Measurements from ENCODE around the gene FAM13C.

The FAM13C gene

GRCh38 chr10:59360605-59361405, 1.5 kb downstream of the FAM13C start:
- DNase-seq, result no peak

GRCh38 chr10:59358576-59358975, 3.8 kb downstream of the FAM13C start:
- DNase-seq, result no peak

- no peak for DNase-seq
Observed at GRCh38 chr10:59354434-59354833, 7.9 kb downstream of the FAM13C start.

- no peak for DNase-seq
Observed at GRCh38 chr10:59350558-59350957, 11.8 kb downstream of the FAM13C start.

GRCh38 chr10:59346321-59346720, 16.0 kb downstream of the FAM13C start:
- no peak for DNase-seq

- no peak for DNase-seq
Observed at GRCh38 chr10:59342723-59343122, 19.6 kb downstream of the FAM13C start.

- no peak for DNase-seq
Observed at GRCh38 chr10:59342000-59342399, 20.3 kb downstream of the FAM13C start.

GRCh38 chr10:59340285-59340684, 22.1 kb downstream of the FAM13C start:
- no peak for DNase-seq

GRCh38 chr10:59339351-59339750, 23.0 kb downstream of the FAM13C start:
- no peak for DNase-seq

- no peak for DNase-seq
Observed at GRCh38 chr10:59337201-59337652, 25.1 kb downstream of the FAM13C start.

- no peak for DNase-seq
Observed at GRCh38 chr10:59336632-59337031, 25.7 kb downstream of the FAM13C start.

GRCh38 chr10:59335497-59335896, 26.9 kb downstream of the FAM13C start:
- DNase-seq, result no peak

GRCh38 chr10:59333701-59334100, 28.6 kb downstream of the FAM13C start:
- DNase-seq, result no peak

GRCh38 chr10:59332581-59332980, 29.8 kb downstream of the FAM13C start:
- no peak for DNase-seq

GRCh38 chr10:59331661-59332060, 30.7 kb downstream of the FAM13C start:
- DNase-seq, result no peak

GRCh38 chr10:59325116-59325515, 37.2 kb downstream of the FAM13C start:
- DNase-seq, result no peak

GRCh38 chr10:59324597-59324996, 37.8 kb downstream of the FAM13C start:
- DNase-seq, result no peak

- DNase-seq, result no peak
Observed at GRCh38 chr10:59323831-59324401, 38.4 kb downstream of the FAM13C start.

- peak; percentile 3 for DNase-seq
Observed at GRCh38 chr10:59323036-59323459, 39.3 kb downstream of the FAM13C start.

GRCh38 chr10:59322131-59322530, 40.2 kb downstream of the FAM13C start:
- no peak for DNase-seq

GRCh38 chr10:59320355-59320754, 42.0 kb downstream of the FAM13C start:
- no peak for DNase-seq

GRCh38 chr10:59319854-59320253, 42.5 kb downstream of the FAM13C start:
- DNase-seq, result no peak

GRCh38 chr10:59317066-59317465, 45.3 kb downstream of the FAM13C start:
- DNase-seq, result no peak

GRCh38 chr10:59315465-59315864, 46.9 kb downstream of the FAM13C start:
- no peak for DNase-seq

GRCh38 chr10:59314268-59314667, 48.1 kb downstream of the FAM13C start:
- DNase-seq, result no peak

Measured in NCI-H1092 treated with DMSO at 0.1 percent for 48 hours (cell line).